Measurements from ENCODE around the gene ACTN3. TPM values are rescaled to one million over a fixed set of nuclear protein-coding genes. Genes with fewer than 3 reads are reported as not detected.
"Not testable (repeated sequence)": the region's sequence is repeated elsewhere in the genome, so short reads cannot be mapped to it uniquely, and the experiment has no call there.

The ACTN3 gene
- total RNA-seq, 1 experiment from 2014 or later = not detected

GRCh38 chr11:66543263-66544107, 3.2 kb upstream of the ACTN3 start:
- Histone ChIP-seq H3K27me3 (replicated peaks; ENCODE audit: insufficient read depth, low read depth, low read length, poor library complexity) (no peaks in the 10 kb centered on the region), H3K4me3 (ENCODE audit: low read depth, low read length, poor library complexity, severe bottlenecking) (no peak overlapping the region), H3K9me3 (ENCODE audit: low read depth, low read length, poor library complexity, severe bottlenecking) (no peaks in the 10 kb centered on the region), H3K4me1 (ENCODE audit: insufficient read depth, low read length, poor library complexity, severe bottlenecking) (peaks cover 4% of the 10 kb centered on the region), H3K36me3 (ENCODE audit: insufficient read depth, low read length, poor library complexity, severe bottlenecking) (no peaks in the 10 kb centered on the region), H3K27ac (ENCODE audit: low read depth, low read length, poor library complexity, severe bottlenecking) (no peak overlapping the region)
- ChIA-PET POLR2A (ENCODE audit: low non-redundant PET) (interaction anchor here (0.5 kb wide), 1 partner anchor 77 kb away, joined by 3 read pairs; no protein-coding TSS in a partner anchor), CTCF (no interaction called here)
- no TSS peak for BruUV-seq (replicated peaks)
- TF ChIP-seq EZH2 (IDR thresholded peaks at IDR 0.05; ENCODE audit: borderline replicate concordance, low read depth, low read length, poor library complexity, severe bottlenecking) (no peak), CTCF (conservative IDR thresholded peaks at IDR 0.05; ENCODE audit: low read depth, low read length) (peak; percentile 42; the same call in 1 of the 2 replicates)
- DNase-seq (ENCODE audit: low spot score) = peak; percentile 48
- intact Hi-C loops (cut with micrococcal nuclease; ENCODE audit: unreplicated experiment) = no loop called here

GRCh38 chr11:66544952-66545351, 1.8 kb upstream of the ACTN3 start:
- intact Hi-C loops (cut with micrococcal nuclease; ENCODE audit: unreplicated experiment); H3K36me3 ChIP-seq (ENCODE audit: insufficient read depth, low read length, poor library complexity, severe bottlenecking); H3K27ac ChIP-seq (ENCODE audit: low read depth, low read length, poor library complexity, severe bottlenecking); H3K9me3 ChIP-seq (ENCODE audit: low read depth, low read length, poor library complexity, severe bottlenecking); CTCF ChIA-PET; POLR2A ChIA-PET (ENCODE audit: low non-redundant PET); H3K27me3 ChIP-seq (replicated peaks; ENCODE audit: insufficient read depth, low read depth, low read length, poor library complexity); DNase-seq (ENCODE audit: low spot score); H3K4me1 ChIP-seq (ENCODE audit: insufficient read depth, low read length, poor library complexity, severe bottlenecking): not testable (repeated sequence)
- peak overlapping the region; percentile 75 for H3K4me3 ChIP-seq (ENCODE audit: low read depth, low read length, poor library complexity, severe bottlenecking)
- TSS peak; percentile 79 for BruUV-seq (replicated peaks)

- H3K36me3 ChIP-seq (ENCODE audit: insufficient read depth, low read length, poor library complexity, severe bottlenecking) = no peaks in the 10 kb centered on the region
- no TSS peak for BruUV-seq (replicated peaks)
- H3K9me3 ChIP-seq (ENCODE audit: low read depth, low read length, poor library complexity, severe bottlenecking) = no peaks in the 10 kb centered on the region
- no peaks in the 10 kb centered on the region for H3K27me3 ChIP-seq (replicated peaks; ENCODE audit: insufficient read depth, low read depth, low read length, poor library complexity)
- intact Hi-C loops (cut with micrococcal nuclease; ENCODE audit: unreplicated experiment) = no loop called here
- TF ChIP-seq EZH2 (IDR thresholded peaks at IDR 0.05; ENCODE audit: borderline replicate concordance, low read depth, low read length, poor library complexity, severe bottlenecking) (no peak), CTCF (conservative IDR thresholded peaks at IDR 0.05; ENCODE audit: low read depth, low read length) (no peak)
- peak; percentile 98 for DNase-seq (ENCODE audit: low spot score)
- ChIA-PET POLR2A (ENCODE audit: low non-redundant PET) (no interaction called here), CTCF (interaction anchor here (1.1 kb wide), 1 partner anchor 133 kb away, joined by 3 read pairs; no protein-coding TSS in a partner anchor)
- H3K4me3 ChIP-seq (ENCODE audit: low read depth, low read length, poor library complexity, severe bottlenecking) = peak within 1 kb of the TSS; percentile 75
- peaks cover 4% of the 10 kb centered on the region for H3K4me1 ChIP-seq (ENCODE audit: insufficient read depth, low read length, poor library complexity, severe bottlenecking)
- peak within 1 kb of the TSS; percentile 57 for H3K27ac ChIP-seq (ENCODE audit: low read depth, low read length, poor library complexity, severe bottlenecking)
Measured at GRCh38 chr11:66545701-66546367, 869 bp upstream of the ACTN3 start, which contains the start of gene ZDHHC24. ZDHHC24 (minus strand) TSS chr11:66546048; CDS start chr11:66546003, 45 bp downstream.
